ENCODE measurements around the gene CRHBP.
"Not testable (repeated sequence)": the region's sequence is repeated elsewhere in the genome, so short reads cannot be mapped to it uniquely, and the experiment has no call there.

Gene CRHBP, protein sequence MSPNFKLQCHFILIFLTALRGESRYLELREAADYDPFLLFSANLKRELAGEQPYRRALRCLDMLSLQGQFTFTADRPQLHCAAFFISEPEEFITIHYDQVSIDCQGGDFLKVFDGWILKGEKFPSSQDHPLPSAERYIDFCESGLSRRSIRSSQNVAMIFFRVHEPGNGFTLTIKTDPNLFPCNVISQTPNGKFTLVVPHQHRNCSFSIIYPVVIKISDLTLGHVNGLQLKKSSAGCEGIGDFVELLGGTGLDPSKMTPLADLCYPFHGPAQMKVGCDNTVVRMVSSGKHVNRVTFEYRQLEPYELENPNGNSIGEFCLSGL

DNA sequence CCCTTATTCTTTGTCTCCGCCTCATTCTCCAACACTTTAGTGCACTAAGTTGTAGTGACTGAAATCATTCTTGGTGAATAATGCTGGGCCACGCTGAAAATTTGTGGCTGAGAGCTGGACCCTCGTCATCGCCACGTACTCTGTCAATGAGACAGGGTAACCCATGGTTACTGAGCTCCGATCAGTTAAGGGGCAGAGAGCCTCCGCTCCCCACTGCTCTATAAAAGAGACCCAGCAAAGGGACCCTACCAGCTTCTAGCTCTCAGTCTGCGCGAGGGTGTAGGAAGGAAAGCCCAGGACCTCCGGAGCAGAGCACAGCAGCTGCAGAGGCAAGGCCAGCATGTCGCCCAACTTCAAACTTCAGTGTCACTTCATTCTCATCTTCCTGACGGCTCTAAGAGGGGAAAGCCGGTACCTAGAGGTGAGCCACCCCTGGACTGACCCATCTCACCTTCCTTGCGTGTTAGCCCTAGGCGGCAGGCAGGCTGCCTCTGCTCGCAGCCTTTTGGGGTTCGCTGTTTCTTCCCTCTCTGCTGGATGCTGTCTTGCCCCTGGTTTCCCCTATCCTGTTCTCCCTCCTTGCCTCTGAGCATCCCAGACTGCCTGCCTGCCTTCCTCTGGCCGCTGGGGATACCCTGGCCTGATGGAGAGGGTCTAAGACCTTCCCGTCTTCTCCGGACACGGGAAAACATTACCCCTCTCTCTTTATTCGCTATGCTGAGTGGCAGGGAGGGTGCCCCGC, at the start of gene CRHBP:
CRHBP (plus strand) TSS at position 251 of the 742 bp plus-strand sequence; CDS start at position 341, 90 bp downstream.
- DNase-seq (ENCODE audit: low read depth), result no peak

DNA sequence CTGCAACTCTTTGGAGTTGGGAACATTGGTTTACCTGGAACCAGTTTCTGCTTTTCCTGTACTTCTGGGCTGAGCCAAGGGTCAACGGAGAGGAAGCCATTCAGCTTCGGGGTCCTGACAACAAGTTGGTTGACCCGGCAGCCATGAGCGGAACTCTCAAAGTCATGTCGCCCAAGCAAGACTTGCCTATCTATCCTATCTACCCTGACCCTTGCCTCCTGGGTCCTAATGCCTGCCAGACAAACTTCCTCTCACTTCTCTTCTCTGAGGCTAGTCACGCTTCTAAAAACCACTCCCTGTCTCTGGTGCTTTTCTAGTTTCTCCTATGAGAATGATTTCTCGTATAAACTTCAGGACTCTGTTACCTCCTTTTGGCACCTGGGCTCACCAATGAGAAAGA, 44.7 kb upstream of the CRHBP start:
- DNase-seq (ENCODE audit: low read depth), result no peak

DNA sequence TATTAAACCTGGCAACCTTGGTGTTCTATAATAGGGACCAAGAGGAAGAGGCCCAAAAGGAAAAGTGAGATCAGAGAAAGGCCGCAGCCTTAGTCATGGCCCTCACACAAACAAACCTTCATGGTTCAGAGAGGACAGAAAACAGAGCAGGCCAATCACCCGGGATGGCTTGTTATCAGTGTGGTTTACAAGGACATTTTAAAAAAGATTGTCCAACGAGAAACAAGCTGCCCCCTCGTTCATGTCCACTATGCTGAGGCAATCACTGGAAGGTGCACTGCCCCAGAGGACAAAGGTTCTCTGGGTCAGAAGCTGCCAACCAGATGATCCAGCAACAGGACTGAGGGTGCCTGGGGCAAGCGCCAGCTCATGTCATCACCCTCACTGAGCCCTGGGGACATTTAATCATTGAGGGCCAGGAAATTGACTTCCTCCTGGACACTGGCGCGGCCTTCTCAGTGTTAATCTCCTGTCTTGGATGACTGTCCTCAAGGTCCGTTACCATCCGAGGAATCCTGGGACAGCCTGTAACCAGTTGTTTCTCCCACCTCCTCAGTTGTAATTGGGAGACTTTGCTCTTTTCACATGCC, 42.4 kb upstream of the CRHBP start:
- DNase-seq (ENCODE audit: low read depth), result not testable (repeated sequence)

DNA sequence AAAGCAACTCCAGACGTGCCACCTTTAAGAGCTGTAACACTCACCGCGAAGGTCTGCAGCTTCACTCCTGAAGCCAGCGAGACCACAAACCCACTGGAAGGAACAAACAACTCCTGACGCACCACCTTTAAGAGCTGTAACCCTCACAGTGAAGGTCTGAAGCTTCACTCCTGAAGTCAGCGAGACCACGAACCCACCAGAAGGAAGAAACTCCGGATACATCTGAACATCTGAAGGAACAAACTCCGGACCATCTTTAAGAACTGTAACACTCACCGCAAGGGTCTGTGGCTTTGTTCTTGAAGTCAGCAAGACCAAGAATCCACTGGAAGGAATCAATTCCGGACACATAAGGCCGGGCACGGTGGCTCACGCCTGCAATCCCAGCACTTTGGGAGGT, 38.2 kb upstream of the CRHBP start:
- not testable (repeated sequence) for DNase-seq (ENCODE audit: low read depth)

DNA sequence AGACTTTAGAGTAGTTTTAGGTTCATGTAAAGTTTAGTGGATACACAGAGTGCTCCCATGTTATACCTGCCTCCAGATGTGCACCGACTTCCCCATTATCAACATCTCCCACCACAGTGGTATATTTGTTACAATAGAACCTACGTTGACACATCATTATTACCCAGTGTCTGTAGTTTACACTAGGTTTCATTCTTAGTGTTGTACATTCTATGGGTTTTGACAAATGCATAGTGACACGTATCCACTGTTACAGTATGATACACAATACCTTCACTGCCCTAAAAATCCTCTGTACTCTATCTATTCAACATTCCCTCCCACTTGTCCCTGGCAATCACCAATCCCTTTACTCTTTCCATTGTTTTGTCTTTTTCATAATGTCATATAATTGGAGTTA, 34.3 kb upstream of the CRHBP start:
- DNase-seq (ENCODE audit: low read depth), result no peak

DNA sequence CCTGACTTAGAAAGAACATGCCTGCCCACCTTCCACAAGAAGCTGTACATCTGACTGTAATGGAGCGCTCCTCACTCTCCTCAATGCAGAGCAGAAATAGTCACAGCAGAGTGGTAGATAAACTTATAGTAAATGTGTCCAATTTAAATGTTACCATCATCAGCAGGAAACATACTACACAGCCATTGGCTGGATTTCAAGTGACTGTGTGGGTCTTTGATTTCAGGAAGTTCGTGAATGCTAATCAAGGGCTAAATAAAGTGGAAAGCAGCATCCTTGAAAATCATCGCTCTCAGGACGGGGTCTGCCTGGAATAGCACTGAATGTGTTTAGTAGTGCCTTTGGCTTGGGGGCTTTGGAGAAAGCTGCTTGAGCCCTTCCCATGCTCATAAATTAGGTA, 32.4 kb upstream of the CRHBP start:
- DNase-seq (ENCODE audit: low read depth), result no peak

DNA sequence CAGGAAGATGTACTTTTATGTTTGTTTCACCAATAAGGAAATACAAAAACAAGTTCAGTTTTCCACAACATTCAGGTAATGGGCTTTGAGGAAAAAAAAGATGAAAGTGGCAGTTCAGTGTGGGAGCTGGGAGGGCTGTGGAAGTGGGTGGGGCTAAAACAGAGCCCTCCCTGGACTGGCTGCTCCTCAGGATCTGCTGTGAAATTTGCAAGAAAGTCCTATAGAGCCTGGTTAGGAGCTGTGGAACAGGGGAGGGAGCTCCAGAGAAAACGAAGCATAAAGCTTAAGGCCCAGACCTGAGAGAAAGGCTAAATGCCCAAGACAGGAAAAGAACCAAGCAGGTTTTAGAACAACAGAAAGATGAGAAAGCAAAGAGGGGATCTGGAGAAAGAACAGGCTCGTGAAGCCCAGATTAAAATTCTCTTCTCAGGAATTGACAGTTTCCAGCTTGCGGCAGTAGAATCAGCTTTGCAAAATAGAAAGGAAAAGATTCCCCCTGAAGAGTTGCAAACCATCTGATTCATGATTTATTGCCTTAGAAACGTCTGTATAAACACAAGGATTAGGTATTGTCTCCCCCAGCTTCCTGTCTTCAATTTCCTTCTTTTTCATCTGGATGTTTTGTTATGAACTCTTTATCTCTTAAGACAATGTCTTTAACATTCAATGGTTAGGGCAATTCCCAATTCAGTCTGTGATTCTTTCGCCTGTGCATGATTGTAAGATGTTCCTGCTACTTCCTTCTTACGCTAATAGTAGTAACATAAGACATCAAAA, 26.3 kb upstream of the CRHBP start:
- DNase-seq (ENCODE audit: low read depth), result no peak

DNA sequence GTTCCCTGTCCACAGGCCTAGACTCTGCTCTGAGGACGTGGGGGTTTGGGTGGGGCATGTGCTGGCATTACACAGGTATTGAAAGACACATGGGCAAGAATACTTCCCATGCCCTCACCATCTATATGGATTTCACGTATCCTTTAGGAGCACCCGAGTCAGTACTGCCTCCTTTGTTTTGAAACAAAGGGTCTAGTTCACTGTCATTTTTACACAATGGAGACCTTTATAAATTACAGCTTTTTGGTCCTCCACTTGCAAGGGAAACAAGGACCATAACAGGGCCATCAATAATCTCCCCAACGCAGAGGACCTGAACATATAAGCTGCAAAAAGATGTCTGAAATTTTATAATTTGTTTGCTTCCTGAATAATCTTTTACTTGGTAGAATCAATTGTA, 24.9 kb upstream of the CRHBP start:
- no peak for DNase-seq (ENCODE audit: low read depth)

DNA sequence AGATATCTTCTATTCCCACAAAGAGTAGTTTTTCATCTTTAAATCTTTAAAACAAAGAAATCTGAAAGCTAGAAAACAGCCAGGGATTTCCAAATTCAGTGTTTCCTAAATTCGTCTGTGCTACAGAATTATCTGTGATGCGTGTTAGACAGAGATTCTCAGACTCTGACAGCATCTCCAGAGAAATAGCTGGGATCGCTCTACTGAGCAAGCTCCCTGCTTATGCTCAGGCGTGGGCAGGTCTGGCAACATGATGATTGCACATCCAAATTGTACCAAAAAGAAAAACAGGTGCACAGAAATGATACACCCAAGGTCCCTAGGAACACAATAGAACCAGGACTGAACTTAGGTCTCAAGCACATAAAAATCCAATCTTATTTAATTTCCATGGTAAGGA, 22.8 kb upstream of the CRHBP start:
- no peak for DNase-seq (ENCODE audit: low read depth)

DNA sequence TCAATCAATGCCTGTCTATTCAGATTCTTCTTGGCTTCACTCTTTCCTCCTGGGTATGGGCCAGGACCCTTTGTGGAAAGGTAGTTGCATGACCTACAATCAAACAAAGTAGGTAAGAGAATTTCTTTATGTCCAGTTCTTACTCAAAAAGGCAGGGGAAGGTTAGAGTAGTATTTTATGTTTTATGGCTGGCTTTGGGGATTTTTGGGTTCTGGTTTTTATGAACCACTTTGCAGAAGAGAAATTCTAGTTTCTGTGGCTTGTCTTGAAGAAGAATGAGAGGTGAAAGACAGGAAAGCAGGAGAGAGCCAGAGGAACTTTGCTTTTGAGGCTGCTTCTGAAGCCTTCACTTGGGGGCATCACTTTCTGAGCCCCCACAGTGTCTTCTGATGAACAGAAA, 14.7 kb upstream of the CRHBP start:
- no peak for DNase-seq (ENCODE audit: low read depth)

DNA sequence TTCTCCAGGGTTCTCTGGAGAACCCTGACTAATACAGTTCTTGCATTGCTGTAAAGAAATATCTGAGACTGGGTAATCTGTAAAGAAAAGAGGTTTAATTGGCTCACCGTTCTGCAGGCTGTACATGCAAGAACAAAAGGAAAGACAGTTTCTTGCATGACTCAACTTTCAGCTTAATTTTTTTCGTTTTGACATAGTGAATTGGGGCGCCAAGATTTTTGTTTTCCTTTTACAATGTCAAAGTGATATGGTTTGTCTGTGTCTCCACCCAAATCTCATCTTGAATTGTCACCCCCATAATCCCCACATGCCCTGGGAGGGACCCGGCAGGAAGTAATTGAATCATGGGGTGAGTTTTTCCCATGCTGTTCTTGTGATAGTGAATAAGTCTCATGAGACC, 11.8 kb upstream of the CRHBP start:
- DNase-seq (ENCODE audit: low read depth), result no peak

DNA sequence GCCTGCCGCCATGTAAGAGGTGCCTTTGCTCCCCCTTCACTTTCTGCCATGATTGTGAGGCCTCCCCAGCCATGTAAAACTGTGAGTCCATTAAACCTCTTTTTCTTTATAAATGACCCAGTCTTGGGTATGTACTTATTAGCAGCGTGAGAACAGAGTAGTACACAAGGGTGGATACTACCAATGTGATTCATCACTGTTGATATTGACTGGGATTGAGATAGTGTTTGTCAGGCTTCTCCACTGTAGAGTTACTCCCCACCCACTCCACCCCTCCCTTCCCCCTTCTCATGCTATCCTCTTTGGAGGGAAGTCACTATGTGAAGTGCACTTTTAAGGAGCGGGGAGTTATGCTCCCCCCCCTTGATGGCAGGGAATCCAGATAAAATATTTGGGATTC, 11.4 kb upstream of the CRHBP start:
- no peak for DNase-seq (ENCODE audit: low read depth)

DNA sequence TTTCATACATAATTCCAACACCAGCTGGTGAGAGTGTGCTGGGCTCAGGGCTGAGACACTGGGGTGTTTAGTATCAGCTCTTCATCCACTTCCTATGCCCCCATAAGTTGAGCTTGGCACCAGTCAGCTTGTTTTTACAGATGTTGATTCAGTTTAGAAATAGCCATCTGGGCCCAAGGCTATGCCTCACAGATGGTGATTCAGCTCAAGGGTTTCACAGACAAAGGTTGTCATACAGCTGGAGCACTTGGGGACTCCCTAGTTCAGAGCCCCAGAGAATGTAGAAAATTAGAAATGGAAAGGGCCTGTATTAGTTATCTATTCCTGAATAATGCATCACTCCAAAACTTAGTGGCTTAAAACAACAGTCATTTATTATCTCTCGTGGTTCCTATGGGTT, 10.3 kb upstream of the CRHBP start:
- DNase-seq (ENCODE audit: low read depth), result no peak

DNA sequence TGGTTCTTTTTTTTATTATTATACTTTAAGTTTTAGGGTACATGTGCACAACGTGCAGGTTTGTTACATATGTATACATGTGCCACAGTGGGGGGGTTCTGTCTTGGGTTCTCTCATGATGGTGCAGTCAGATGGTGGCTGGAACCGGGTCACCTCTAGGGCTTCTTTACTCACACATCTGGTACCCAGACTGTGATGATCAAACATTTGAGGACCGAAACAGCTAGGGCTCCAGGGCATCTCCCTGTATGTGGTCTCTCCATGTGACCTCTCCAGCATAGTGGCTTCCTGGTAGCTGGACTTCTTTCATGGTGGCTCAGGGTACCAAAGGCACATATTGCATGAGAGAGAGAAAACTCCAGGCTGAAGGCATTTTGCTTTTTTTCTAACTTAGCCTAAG, 9.8 kb upstream of the CRHBP start:
- no peak for DNase-seq (ENCODE audit: low read depth)

DNA sequence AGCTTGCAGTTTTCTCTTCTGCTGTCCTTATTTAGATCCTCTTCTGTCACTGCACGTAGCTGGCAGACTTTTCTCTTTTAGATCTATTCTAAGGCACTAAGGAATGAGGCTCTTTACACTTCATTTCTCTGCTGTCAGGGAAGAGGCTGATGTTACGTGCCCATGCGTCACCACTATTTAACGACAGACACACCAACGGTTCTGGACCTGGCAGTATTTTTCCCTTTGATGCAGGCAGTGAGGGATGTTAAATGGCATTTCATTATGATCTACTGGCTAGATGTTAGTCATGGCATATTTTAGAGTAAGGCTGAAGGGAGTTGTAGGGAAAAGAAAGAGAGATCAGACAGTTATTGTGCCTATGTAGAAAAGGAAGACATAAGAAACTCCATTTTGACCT, 8.2 kb upstream of the CRHBP start:
- no peak for DNase-seq (ENCODE audit: low read depth)

DNA sequence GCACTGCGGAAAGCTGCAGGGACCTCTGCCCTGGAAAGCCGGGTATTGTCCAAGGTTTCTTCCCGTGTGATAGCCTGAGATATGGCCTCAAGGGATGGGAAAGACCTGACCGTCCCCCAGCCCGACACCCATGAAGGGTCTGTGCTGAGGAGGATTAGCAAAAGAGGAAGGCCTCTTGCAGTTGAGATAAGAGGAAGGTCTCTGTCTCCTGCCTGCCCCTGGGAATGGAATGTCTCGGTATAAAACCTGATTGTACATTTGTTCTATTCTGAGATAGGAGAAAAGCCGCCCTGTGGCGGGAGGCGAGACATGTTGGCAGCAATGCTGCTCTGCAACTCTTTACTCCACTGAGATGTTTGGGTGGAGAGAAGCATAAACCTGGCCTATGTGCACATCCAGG, 7.6 kb upstream of the CRHBP start:
- DNase-seq (ENCODE audit: low read depth), result not testable (repeated sequence)

DNA sequence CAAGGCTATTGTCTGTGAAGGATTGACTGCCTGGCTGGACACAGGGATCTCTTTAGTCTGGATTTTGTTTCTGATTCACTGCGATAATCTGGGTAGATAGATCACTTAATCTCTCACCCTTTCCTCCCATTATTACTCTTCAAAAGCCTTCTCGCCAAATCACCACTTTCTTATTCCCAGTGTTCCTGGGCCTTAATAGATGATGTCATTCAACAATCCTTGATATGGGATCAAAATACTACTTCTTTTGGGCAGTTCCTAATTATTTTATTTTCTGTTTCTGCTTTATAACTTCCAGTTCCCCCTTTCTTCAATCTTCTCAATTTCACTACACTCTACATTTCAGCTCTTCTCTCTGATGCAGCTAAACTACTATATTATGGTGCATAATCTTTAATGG, 6.8 kb upstream of the CRHBP start:
- no peak for DNase-seq (ENCODE audit: low read depth)

DNA sequence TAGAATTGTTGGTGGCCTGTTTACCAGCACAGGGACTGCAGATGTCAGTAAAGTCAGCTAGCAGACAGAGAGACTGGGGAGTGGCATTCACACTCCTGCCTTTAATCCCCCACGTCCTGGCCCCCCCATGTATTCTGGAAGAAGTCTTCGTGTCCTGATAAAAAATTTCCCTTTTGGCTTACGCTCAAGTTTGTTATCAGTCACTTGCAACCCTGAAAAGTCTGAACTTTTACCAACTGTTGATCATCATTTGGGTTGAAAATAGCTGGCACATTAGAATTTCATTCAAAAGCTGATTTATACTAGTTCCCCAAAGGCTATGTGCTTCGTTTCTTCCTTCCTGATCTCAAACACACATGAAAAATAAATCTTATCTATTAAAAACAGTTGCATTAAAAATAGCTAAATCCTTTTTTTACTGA, 5.8 kb upstream of the CRHBP start:
- no peak for DNase-seq (ENCODE audit: low read depth)

DNA sequence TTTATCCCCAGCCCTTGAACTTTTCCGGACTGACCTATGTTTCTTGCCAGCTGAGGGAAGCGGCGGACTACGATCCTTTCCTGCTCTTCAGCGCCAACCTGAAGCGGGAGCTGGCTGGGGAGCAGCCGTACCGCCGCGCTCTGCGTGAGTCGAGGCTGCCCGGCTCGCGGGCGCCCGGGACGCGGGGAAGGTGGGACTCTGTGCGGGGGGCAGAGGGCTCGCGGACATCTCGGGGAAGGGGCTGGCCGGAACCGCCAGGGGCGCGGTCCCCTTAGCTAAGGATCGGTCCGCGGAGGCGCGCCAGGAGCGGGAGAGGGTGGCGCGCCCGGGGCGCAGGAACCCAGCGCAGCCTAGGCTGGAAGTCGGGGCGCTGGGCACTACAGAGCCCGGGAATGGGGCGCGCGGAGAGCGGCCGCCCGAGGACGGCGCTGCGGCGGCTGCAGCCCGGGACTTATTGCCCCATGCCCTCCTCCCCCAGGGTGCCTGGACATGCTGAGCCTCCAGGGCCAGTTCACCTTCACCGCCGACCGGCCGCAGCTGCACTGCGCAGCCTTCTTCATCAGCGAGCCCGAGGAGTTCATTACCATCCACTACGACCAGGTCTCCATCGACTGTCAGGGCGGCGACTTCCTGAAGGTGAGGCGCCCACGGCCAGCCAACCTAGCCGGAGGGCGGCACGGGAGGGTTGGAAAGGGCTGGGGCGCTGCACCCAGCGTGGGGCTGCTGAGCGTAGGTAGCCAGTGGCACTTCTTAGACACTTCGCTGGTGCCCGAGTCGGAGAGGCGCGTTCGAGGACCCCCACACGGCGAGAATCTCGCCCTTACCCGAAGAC, 922 bp downstream of the CRHBP start:
- no peak for DNase-seq (ENCODE audit: low read depth)

DNA sequence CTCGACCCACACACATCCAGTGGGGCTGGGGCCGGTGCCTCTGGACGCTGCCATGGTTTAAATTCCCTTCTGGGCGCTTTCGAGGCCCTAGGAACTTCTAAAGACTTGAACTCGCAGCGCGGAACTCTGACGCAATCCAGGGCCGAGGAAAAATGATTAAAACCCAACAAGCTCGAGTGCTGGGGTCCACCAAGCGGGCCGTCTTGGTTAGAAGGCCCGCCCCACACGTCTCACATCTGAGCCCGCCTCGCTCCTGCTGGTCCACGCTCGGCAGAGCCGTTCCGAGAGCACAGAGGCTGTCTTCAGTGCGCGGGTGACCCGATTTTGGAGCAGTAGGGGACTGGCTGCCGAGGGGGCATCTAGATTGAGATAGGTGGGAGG, 1.5 kb downstream of the CRHBP start:
- DNase-seq (ENCODE audit: low read depth), result no peak

DNA sequence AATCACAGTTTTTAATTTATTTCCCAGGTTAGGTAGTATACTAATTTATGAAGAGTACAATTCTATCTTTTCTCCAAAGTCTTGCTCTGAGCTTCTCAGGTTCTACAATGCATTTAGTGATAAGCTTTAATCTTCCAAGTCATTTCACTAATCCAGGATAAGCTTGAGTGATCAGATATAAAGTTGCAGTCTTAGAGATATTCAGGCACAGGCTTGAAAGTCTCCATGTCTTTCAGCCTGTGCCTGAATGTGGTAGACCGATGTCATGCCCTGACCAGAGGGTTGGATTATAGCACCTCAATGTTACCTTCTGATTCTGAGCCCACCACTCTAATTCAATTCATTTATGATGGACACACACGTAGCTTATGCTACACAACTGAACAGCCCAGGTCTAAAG, 3.2 kb downstream of the CRHBP start:
- DNase-seq (ENCODE audit: low read depth), result no peak

All from stimulated activated CD8-positive, alpha-beta memory T cell treated with anti-CD3 and anti-CD28 coated beads, Interleukin-12 subunit alpha, Interleukin-12 subunit beta, amount 100 ng/mL, for 1 hour (primary cell).